Omental fat pad (tissue), 4 donors: ENCODE measurements around the gene PAX3. TPM values are rescaled to one million over a fixed set of nuclear protein-coding genes. Genes with fewer than 3 reads are reported as not detected.

ENCODE experiments used
- ATAC-seq: fragments of 150-250 bp; one replicate; pipeline ENCODE4 v1.9.1; 2016; ENCODE audit warnings: mild to moderate bottlenecking, moderate library complexity; ENCODE audit not compliant: low FRiP score
- DNase-seq: peaks from one replicate; pipeline ENCODE4 v3.0.0-alpha.2; 2019; ENCODE audit warnings: low spot score
- CTCF ChIP-seq, 3 donors: fragments of 450-650 bp; IDR thresholded peaks; one replicate each; pipeline ENCODE4 v1.5.1; 2016 to 2017; ENCODE audit warnings: antibody characterized with exemption in 3 of 3, mild to moderate bottlenecking in 3 of 3, moderate library complexity in 2 of 3
- total RNA-seq, 4 donors: library from RNA; depleted of rRNA; stranded (reverse); fragments of >200 nt; gene quantifications; one replicate each; pipeline ENCODE4 v1.1.0, GENCODE V29; 2016

Gene PAX3
- total RNA-seq, 4 donors from 2014 or later = not detected

GRCh38 chr2:222301053-222301795 lies 2.4 kb upstream of the PAX3 start:
- TF ChIP-seq CTCF (IDR thresholded peaks at IDR 0.05) = no peak

GRCh38 chr2:222300726-222301052 lies 1.9 kb upstream of the PAX3 start:
- TF ChIP-seq CTCF (IDR thresholded peaks at IDR 0.05) = no peak
- DNase-seq = no peak
- ATAC-seq = no peak

More at GRCh38 chr2:222301053-222301795, 2.4 kb upstream of the PAX3 start:
- DNase-seq = no peak
- no peak for ATAC-seq

- TF ChIP-seq CTCF (IDR thresholded peaks at IDR 0.05) = no peak
- no peak for DNase-seq
- no peak for ATAC-seq
Measured at GRCh38 chr2:222299906-222300725, 1.3 kb upstream of the PAX3 start.

- no peak for TF ChIP-seq CTCF (IDR thresholded peaks at IDR 0.05)
- ATAC-seq (no peak), DNase-seq (no peak)
Measured at GRCh38 chr2:222298001-222298310, 842 bp downstream of the PAX3 start.

- no peak for ATAC-seq
- DNase-seq = no peak
- no peak for TF ChIP-seq CTCF (IDR thresholded peaks at IDR 0.05)
Measured at GRCh38 chr2:222297600-222297935, 1.2 kb downstream of the PAX3 start.

- DNase-seq = no peak
Measured at GRCh38 chr2:222296911-222297599, 1.7 kb downstream of the PAX3 start.

More at GRCh38 chr2:222296911-222297599, 1.7 kb downstream of the PAX3 start:
- ATAC-seq = no peak
- no peak for TF ChIP-seq CTCF (IDR thresholded peaks at IDR 0.05)
